GM19372 (cell line): ENCODE measurements around the gene MCF2L.

Experiments used
- ATAC-seq: cut with Tn5 transposase; IDR thresholded peaks from one replicate; pipeline ENCODE4 v1.9.1; 2021; ENCODE audit warnings: mild to moderate bottlenecking, low read depth, moderate library complexity; ENCODE audit not compliant: unreplicated experiment

The MCF2L gene

GRCh38 chr13:113013303-113013702 is 44.3 kb downstream of the MCF2L start:
- no peak for ATAC-seq

GRCh38 chr13:113013878-113014751 is 45.1 kb downstream of the MCF2L start:
- no peak for ATAC-seq

- no peak for ATAC-seq
Observed at GRCh38 chr13:113014752-113015745, 46.0 kb downstream of the MCF2L start.

- ATAC-seq: no peak
Observed at GRCh38 chr13:113015826-113016525, 47.0 kb downstream of the MCF2L start.

GRCh38 chr13:113016526-113017295 is 47.7 kb downstream of the MCF2L start:
- ATAC-seq: no peak

GRCh38 chr13:113017506-113018215 is 48.6 kb downstream of the MCF2L start:
- no peak for ATAC-seq

- ATAC-seq: no peak
Observed at GRCh38 chr13:113018676-113019465, 49.9 kb downstream of the MCF2L start.

- ATAC-seq: no peak
Observed at GRCh38 chr13:113020323-113021080, 51.5 kb downstream of the MCF2L start.

GRCh38 chr13:113021391-113021790 is 52.4 kb downstream of the MCF2L start:
- ATAC-seq: no peak

- ATAC-seq: no peak
Observed at GRCh38 chr13:113021811-113022210, 52.8 kb downstream of the MCF2L start.

- ATAC-seq: no peak
Observed at GRCh38 chr13:113022391-113022744, 53.4 kb downstream of the MCF2L start.

GRCh38 chr13:113022745-113023574 is 53.9 kb downstream of the MCF2L start:
- ATAC-seq: no peak

- ATAC-seq: no peak
Observed at GRCh38 chr13:113023694-113024430, 54.8 kb downstream of the MCF2L start.

GRCh38 chr13:113024466-113024865 is 55.5 kb downstream of the MCF2L start:
- ATAC-seq: no peak

GRCh38 chr13:113026391-113026910 is 57.4 kb downstream of the MCF2L start:
- ATAC-seq: no peak

GRCh38 chr13:113027095-113027494 is 58.1 kb downstream of the MCF2L start:
- ATAC-seq: no peak
